ENCODE measurements around the gene CEPT1.

DNA sequence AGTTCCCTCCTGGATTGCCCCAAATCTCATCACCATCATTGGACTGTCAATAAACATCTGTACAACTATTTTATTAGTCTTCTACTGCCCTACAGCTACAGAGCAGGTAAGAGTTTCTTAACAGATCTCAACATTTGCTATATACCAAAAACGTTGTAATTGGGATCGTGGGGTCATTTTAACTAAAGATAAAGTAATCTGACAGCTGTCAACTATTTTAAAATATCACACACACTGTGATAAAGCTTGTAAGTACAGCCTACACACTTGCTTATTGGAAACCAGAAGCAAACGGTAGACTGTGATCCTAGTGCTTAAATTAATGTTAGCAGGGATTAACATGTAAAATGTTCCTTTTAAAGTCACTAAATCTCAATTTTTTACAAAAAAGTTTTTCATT, 7.9 kb downstream of the CEPT1 start:
- TF ChIP-seq, protein P1, sequence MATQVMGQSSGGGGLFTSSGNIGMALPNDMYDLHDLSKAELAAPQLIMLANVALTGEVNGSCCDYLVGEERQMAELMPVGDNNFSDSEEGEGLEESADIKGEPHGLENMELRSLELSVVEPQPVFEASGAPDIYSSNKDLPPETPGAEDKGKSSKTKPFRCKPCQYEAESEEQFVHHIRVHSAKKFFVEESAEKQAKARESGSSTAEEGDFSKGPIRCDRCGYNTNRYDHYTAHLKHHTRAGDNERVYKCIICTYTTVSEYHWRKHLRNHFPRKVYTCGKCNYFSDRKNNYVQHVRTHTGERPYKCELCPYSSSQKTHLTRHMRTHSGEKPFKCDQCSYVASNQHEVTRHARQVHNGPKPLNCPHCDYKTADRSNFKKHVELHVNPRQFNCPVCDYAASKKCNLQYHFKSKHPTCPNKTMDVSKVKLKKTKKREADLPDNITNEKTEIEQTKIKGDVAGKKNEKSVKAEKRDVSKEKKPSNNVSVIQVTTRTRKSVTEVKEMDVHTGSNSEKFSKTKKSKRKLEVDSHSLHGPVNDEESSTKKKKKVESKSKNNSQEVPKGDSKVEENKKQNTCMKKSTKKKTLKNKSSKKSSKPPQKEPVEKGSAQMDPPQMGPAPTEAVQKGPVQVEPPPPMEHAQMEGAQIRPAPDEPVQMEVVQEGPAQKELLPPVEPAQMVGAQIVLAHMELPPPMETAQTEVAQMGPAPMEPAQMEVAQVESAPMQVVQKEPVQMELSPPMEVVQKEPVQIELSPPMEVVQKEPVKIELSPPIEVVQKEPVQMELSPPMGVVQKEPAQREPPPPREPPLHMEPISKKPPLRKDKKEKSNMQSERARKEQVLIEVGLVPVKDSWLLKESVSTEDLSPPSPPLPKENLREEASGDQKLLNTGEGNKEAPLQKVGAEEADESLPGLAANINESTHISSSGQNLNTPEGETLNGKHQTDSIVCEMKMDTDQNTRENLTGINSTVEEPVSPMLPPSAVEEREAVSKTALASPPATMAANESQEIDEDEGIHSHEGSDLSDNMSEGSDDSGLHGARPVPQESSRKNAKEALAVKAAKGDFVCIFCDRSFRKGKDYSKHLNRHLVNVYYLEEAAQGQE (IDR thresholded peaks at IDR 0.05; ENCODE audit: borderline replicate concordance), result no peak
- TF ChIP-seq, protein P2, sequence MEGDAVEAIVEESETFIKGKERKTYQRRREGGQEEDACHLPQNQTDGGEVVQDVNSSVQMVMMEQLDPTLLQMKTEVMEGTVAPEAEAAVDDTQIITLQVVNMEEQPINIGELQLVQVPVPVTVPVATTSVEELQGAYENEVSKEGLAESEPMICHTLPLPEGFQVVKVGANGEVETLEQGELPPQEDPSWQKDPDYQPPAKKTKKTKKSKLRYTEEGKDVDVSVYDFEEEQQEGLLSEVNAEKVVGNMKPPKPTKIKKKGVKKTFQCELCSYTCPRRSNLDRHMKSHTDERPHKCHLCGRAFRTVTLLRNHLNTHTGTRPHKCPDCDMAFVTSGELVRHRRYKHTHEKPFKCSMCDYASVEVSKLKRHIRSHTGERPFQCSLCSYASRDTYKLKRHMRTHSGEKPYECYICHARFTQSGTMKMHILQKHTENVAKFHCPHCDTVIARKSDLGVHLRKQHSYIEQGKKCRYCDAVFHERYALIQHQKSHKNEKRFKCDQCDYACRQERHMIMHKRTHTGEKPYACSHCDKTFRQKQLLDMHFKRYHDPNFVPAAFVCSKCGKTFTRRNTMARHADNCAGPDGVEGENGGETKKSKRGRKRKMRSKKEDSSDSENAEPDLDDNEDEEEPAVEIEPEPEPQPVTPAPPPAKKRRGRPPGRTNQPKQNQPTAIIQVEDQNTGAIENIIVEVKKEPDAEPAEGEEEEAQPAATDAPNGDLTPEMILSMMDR (IDR thresholded peaks at IDR 0.05; ENCODE audit: poor library complexity, severe bottlenecking), result no peak
- TF ChIP-seq EZH2 (IDR thresholded peaks at IDR 0.05; ENCODE audit: borderline replicate concordance, insufficient read depth, low read length, poor library complexity, severe bottlenecking), result no peak
- TF ChIP-seq TAF1 (IDR thresholded peaks at IDR 0.05; ENCODE audit: low read depth), result no peak
- TF ChIP-seq POLR2AphosphoS5 (IDR thresholded peaks at IDR 0.05), result no peak
- TF ChIP-seq EP300 (conservative IDR thresholded peaks at IDR 0.05; ENCODE audit: poor library complexity, severe bottlenecking), result no peak
- TF ChIP-seq RAD21 (conservative IDR thresholded peaks at IDR 0.05), result no peak
